GM18873 (cell line): ENCODE measurements around the gene GPR139.

Experiments
- ATAC-seq: cut with Tn5 transposase; IDR thresholded peaks from one replicate; pipeline ENCODE4 v1.9.1; 2021; ENCODE audit warnings: mild to moderate bottlenecking, moderate library complexity, moderate number of reproducible peaks; ENCODE audit not compliant: unreplicated experiment, low FRiP score

The GPR139 gene

DNA sequence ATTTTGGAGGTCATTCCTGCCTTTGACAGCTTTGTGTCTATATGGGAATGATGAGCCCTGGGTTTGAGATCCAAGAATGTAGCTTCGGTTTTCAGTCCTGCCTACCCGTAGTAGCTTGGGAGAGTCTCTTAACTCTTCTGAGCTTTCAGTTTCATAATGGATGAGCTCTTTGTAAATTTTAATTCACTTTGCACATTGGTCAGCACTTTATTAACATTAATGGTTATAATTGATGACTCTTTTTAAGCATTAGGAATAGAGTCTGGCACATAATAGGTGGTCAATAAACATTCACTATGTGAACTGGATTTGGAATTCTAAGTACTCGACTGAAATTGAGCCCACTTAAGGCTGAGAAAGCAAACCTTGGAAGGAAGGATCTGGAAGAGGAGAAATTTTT is 17.3 kb downstream of the GPR139 start:
- no peak for ATAC-seq

DNA sequence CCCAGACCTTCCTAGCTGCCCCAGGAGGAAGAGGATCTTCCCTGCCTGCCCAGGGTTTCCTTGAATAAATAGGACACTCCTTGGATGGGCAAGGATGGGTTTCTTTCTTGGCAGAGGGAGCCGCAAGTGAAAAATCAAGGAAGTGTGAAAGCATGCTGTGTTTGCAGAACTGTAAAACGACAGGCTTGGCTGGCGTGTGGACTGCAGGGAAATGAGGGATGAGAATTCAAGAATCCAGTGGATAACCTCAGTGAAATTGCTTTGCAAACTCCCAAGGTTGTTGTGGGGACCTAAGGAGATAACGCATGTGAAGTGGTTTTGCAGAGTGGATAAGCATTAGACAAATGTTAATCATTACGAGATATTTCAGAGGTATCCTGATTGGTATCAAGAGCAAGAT is 20.4 kb downstream of the GPR139 start:
- ATAC-seq = no peak

DNA sequence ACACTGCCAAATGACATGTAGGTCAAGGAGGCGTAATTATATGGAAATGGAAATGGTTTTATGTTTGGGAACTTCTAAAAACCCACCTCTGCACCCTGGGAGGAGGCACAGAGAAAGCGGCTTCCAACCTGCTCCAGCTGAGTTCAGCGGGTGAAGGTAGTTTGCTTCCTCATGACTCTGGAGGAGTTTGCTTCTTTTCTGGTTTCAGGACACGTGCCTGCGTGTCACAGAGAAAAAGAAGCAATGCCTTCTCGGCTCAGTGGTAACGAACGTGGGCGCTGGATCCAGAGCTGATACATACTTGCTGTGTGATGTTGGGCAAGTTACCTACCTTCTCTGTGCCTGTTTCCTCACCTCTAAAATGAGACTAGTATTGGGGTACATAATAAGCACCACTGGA is 22.1 kb downstream of the GPR139 start:
- ATAC-seq = no peak

DNA sequence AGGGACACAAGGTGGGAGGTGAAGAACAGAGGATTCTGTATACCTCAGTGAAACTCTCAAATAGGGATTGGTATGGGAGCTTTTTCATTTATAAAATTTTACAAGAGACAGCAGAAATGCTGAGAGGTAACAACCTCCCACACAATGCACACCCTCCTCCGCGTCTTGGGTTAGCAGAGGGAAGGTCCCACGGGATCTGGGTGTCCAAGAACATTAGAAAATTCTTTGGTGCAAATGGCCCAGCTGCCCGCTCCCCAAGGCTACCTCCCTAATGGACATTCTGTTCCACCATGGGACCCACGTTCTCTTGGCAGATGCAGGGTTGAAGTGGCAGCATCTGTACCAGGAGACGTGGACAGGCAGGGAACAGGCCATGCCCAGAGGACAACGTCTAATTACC is 22.5 kb downstream of the GPR139 start:
- no peak for ATAC-seq

DNA sequence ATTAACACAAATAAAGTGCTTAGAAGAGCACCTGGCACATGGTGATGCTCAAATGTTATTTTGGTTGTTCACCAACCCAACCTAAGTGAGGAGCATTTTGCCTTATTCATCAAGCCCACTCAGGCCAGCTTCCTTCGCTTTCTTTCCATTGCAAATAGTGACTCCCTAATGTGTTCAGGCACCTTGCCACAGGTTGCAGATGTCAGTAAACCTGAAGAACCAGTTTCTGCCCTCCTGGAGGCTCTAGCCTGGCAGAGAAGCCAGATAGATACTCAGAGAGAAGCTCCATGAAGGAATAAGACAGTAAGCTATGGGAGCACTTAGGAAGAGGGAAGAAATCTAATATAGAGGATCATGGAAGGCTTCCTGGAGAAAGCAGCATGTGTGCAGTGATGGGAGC is 23.9 kb downstream of the GPR139 start:
- ATAC-seq = no peak

- no peak for ATAC-seq
These were observed 27.8 kb downstream of the GPR139 start for GRCh38 chr16:20045886-20046285.

- ATAC-seq = no peak
These were observed 30.8 kb downstream of the GPR139 start for GRCh38 chr16:20042848-20043247.

DNA sequence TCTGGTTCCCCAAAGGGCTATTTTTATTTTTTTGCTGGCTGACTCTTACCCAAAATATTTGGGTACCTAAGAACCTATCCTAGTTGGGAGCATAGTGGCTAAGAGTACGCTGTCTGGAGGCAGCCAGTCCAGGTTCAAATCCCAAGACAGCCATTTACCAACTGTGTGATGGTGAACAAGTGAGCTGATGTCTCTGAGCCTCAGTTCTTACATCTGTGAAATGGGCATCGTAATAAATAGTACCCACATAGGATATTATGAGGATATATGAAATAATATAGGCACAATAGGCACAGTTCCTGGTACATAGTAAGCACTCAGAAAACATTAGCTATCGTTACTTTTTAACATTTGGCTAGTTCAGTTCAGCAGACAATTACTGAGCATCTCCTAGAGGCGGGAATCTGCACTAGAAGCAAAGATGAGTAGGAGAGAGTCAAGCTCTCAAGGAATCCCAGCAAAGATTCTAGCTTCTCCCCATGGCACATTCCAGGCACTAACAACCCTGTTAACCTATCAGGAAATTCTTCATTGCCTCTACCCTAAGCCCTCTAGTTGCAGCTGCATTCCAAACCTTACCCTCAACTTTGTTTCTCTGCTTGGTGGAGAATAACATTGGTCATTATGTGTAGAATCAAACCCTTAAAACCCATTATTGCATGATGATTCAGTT is 31.6 kb downstream of the GPR139 start:
- ATAC-seq = no peak

DNA sequence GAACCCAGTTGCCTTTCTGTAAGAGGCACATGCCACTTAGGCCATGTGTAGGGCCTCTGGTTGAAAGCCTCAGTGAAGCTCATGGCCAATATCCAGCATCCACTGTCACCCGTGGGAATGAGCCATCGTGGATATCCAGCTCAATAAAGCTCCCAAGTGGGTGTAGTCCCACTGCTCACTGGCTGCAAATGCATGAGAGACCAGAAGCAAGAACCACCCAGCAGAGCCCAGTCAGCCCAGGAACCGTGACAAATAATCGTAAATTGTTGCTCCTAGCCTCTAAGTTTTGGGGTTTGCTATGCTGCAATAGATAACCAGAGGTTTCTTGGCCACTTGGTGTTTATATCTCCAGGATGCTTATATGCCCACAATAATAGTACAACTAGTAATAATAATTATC is 33.7 kb downstream of the GPR139 start:
- ATAC-seq = no peak

- no peak for ATAC-seq
These were observed 44.1 kb downstream of the GPR139 start for GRCh38 chr16:20029611-20030010.

DNA sequence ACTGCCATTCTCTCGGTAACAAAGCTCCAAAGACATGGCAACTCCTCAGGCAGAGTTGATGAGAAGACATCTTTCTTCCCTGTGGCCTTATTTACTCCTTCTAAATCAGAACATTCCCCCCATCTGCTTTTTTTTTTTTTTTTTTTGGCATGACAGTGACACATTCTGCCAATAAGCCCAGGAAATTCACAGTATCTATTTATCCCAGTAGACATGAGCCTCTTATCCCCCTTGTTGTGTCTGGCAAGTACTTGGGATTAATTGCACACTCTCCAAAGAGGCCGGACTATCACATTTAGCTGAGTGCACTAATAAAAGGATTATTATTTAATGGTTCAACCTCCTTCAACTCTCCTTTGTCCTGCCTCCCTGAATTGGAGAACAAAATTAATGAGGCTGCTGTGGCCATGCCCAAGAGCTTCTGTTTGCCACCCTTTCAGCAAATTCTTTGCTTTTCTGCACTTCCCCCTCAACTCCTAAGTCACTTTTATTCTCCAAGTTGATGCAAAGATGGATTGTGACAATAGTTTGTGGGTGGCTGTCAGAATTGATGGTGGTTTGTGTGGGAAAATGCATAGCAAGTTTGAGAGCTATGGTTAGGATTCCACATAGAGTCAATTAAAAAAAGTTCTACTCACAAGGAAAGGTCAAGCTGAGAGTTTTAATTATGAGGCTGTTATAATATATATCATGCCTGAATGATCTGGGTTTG is 47.2 kb downstream of the GPR139 start:
- ATAC-seq = no peak

GRCh38 chr16:20023190-20023589 is 50.5 kb downstream of the GPR139 start:
- no peak for ATAC-seq

DNA sequence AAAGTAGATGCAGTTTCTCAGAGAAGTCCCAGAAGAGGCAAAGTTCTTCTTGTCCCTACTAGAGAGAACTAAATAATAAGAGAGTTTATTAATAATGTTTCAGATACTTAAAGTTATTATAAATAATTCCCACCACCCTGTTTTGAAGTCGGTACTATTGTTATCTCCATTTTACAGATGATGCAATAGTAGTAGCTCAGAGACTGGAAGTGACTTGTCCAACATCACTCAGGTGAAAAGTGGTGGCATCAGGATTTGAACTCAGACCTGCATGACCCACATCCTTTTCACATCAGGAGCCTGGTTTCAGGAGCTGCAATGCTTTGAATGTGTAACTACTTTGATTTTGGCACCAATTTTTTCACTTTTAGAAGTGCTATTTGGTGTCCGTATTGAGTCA is 52.7 kb downstream of the GPR139 start:
- ATAC-seq = no peak

DNA sequence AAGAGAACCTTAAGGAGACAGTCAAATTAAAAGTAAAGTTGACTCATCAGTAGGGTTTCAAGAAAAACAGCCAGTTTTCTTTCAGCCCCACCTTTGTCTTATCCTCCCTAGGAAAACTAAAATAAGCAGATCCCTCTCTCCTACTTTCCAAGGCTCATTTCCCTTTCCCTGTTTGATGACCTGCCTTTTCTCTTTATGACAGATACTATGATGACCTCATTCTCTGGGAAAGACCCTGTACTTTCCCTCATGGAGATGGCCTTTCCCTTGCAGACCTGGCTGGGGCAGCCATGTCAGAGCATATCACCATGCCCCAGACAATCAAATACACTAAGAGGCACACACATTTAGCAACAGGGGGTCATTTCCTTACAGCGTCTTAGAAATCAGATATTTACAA is 53.6 kb downstream of the GPR139 start:
- ATAC-seq = no peak

DNA sequence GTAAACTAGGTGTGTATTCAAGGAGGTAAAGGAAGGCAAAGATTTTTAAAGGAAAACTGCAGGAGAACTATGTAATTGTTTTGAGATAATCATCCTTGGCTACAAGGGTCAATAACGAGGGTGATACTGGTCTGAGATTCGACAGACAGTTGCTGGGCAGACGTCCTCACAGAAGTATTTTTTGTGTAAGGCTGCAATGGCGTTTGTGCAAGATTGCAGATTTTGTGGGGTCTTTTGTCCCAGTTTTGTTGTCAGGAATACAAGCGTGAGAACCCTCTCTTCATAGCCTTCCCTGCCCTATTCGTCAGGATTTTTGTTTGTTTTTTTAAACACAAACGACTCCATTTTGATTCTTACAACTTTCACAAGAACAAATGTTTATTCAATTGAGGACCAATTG is 57.5 kb downstream of the GPR139 start:
- ATAC-seq = no peak

DNA sequence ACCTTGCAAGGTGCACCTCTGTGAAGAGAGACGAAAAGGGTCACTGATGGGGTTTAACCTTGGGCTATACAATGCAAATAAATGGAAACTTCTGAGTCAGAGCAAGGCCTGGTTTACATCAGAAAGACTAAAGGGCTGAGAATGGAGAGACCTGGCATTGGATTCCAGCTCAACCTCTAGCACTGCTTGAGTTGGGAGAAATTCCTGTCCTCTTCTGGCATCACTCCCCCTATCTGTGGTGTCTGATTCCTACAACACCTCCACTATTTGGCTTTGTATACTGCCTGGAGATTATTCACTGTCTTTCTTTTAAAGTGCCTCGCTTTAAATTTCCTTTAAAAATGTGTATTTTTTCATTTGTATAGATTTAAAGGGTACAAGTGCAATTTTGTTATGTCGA is 68.8 kb downstream of the GPR139 start:
- no peak for ATAC-seq

GRCh38 chr16:20002936-20003335 is 70.8 kb downstream of the GPR139 start:
- ATAC-seq = no peak

DNA sequence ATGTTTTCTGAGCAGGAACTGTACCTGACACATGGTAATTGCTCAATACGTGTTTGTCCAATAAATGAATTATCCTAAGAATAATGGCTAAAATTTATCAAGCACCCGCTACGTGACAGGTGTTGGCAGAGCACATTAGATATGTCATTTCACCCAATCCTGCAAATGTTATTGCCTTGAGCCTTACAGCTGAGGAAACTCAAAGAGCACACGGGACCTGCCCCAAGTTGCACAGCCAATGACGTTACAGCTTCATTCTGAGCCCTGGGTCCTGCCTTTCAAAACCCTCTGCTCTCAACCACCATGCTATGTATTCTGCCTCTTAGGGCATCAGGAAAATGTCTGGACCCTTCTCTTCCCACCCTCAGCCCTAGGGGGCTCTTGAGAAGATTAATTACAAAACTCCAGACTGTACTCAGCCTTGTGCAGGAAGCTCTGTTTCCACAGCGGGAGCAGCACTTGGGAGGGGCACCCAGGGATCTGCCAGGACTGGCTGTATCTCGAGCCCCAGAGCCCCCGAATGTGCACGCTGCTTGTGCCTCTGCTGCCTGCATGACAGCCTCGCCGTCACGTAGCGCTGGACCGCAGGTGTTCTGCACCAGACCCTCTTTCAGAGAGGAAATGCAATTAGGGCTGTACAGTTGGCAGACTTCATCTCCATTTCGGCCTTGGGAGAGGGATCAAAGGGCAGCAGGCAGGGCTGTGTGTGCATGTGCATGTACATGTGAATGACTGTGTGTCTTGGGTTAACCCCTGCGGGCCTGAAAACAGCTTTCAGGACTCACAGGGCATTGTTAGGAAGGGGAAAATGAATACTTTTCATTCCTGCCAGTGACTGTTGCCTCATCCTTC is 71.6 kb downstream of the GPR139 start:
- ATAC-seq = no peak

- ATAC-seq = no peak
These were observed 76.0 kb downstream of the GPR139 start for GRCh38 chr16:19997734-19998133.

GRCh38 chr16:19997264-19997663 is 76.4 kb downstream of the GPR139 start:
- no peak for ATAC-seq

DNA sequence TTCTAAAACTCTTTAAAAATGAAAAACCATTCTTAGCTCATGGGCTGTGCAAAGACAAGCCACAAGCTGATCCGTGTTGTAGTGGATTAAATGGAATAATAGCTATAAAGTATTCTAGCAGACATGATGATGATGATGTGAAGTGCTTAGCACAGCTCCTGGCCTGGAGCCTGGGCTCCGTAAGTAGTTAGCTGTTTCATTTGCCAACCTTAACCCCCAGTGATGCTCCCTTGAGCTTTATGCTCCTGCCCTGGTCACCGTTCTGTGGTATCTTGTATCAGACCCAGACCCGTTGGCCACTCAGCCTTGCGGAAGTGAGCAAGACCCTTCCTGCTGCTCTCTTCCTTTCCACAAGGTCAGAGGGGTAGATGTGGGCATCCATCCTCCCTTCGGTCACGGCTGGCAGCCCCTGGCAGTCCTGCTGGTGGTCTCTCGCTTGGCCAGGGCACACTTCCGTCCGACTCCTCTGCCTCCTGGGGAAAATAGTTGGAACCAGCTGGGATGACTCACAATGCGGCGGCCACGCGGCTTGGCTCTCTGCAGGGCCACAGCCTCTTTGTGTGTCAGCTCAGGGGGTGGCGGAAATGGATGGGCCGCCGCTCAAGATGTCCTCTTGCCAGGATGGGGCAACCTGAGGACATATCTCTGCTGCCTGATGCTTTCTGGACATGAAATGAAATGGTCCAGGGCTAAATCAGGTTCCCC is 79.1 kb downstream of the GPR139 start:
- ATAC-seq = no peak
